ENCODE results near the gene CELA3B. TPM values are rescaled to one million over a fixed set of nuclear protein-coding genes. Genes with fewer than 3 reads are reported as not detected.

Gene CELA3B
- total and polyA plus RNA-seq, 2 of the 13 experiments (the other 11 are each of a cell fraction or from before 2014, with no cell fraction given) = 0.34 TPM; not detected in 1

GRCh38 chr1:22025368-22026155 lies 48.7 kb downstream of the CELA3B start (continued):
- TF ChIP-seq BCL3 (CRISPR knock-in tag; IDR thresholded peaks at IDR 0.05) = peak; percentile 68; the same call in 1 of the 2 replicates
- TF ChIP-seq ZNF513 (CRISPR knock-in tag; conservative IDR thresholded peaks at IDR 0.05) = no peak
- no peak for TF ChIP-seq MAZ (IDR thresholded peaks at IDR 0.05; ENCODE audit: borderline replicate concordance, low read depth, low read length)
- no peak for TF ChIP-seq MAZ (CRISPR knock-in tag; IDR thresholded peaks at IDR 0.05; ENCODE audit: low read depth)
- TF ChIP-seq ZNF609 (CRISPR knock-in tag; IDR thresholded peaks at IDR 0.05; ENCODE audit: borderline replicate concordance) = 0 out of 2 replicates have a peak, but pooled peaks have one; percentile 36
- no peak for TF ChIP-seq PPARG (CRISPR knock-in tag; conservative IDR thresholded peaks at IDR 0.05)
- TF ChIP-seq ZFP1 (CRISPR knock-in tag; IDR thresholded peaks at IDR 0.05) = 0 out of 2 replicates have a peak, but pooled peaks have one; percentile 70
- TF ChIP-seq ZNF556 (CRISPR knock-in tag; IDR thresholded peaks at IDR 0.05; ENCODE audit: borderline replicate concordance) = 0 out of 2 replicates have a peak, but pooled peaks have one; percentile 43
- no peak; the same call in 1 of the 2 replicates for TF ChIP-seq GTF2F1 (IDR thresholded peaks at IDR 0.05; ENCODE audit: low read length)
- peak; percentile 97 for TF ChIP-seq POLR2G (IDR thresholded peaks at IDR 0.05; ENCODE audit: low read depth, low read length)
- TF ChIP-seq ZNF12 (CRISPR knock-in tag; IDR thresholded peaks at IDR 0.05) = no peak
- no peak for TF ChIP-seq HNRNPL (IDR thresholded peaks at IDR 0.05; ENCODE audit: low read depth, low read length)
- TF ChIP-seq CSRNP1 (CRISPR knock-in tag; IDR thresholded peaks at IDR 0.05) = no peak
- TF ChIP-seq TCF7L2 (IDR thresholded peaks at IDR 0.05; ENCODE audit: low read depth, low read length) = no peak
- TF ChIP-seq THAP8 (CRISPR knock-in tag; IDR thresholded peaks at IDR 0.05; ENCODE audit: borderline replicate concordance) = no peak
- peak; percentile 86 for TF ChIP-seq ZMYM3 (CRISPR knock-in tag; IDR thresholded peaks at IDR 0.05)
- peak; percentile 52 for TF ChIP-seq MED8 (CRISPR knock-in tag; IDR thresholded peaks at IDR 0.05; ENCODE audit: insufficient replicate concordance)

Data from HepG2 (cell line).